K562 (cell line): ENCODE data around the gene ZDHHC5. TPM values are rescaled to one million over a fixed set of nuclear protein-coding genes. Genes with fewer than 3 reads are reported as not detected.

ENCODE experiments used
- ARID2 ChIP-seq: fragments of 450-650 bp; IDR thresholded peaks from 2 replicates; pipeline ENCODE4 v1.6.1; 2017; ENCODE audit warnings: antibody characterized with exemption, mild to moderate bottlenecking
- ARNT ChIP-seq, 2 experiments: fragments of 450-650 bp; IDR thresholded peaks; 2 replicates each; pipeline ENCODE4 v1.6.1; 2016; ENCODE audit warnings: mild to moderate bottlenecking in 1 of 2
- CBX8 ChIP-seq: fragments of 200-600 bp; sonication (generic); IDR thresholded peaks from 2 replicates; pipeline ENCODE4 v1.6.1; 2012; ENCODE audit warnings: borderline replicate concordance, mixed run types, low read depth, mild to moderate bottlenecking, moderate library complexity, mixed read lengths, low read length, control low read depth, inconsistent platforms; ENCODE audit not compliant: poor library complexity, severe bottlenecking; ENCODE audit errors: extremely low read depth
- COPS2 ChIP-seq: fragments of 450-650 bp; conservative IDR thresholded peaks from 2 replicates; pipeline ENCODE4 v1.6.1; 2016; ENCODE audit warnings: mild to moderate bottlenecking, moderate library complexity
- DACH1 ChIP-seq: fragments of 450-650 bp; IDR thresholded peaks from 2 replicates; pipeline ENCODE4 v1.6.1; 2018; ENCODE audit not compliant: partially characterized antibody
- ESRRA ChIP-seq: fragments of 450-650 bp; IDR thresholded peaks from 2 replicates; pipeline ENCODE4 v1.6.1; 2014; ENCODE audit warnings: low read depth, mild to moderate bottlenecking, moderate library complexity, borderline replicate concordance
- ESRRB ChIP-seq: fragments of 250-450 bp; sonication (Bioruptor Pico); IDR thresholded peaks from 2 replicates; pipeline ENCODE4 v1.5.0; 2020; ENCODE audit warnings: mild to moderate bottlenecking, moderate library complexity, borderline replicate concordance
- EZH2 ChIP-seq: IDR thresholded peaks from 2 replicates; pipeline ENCODE4 v1.6.1; 2012; ENCODE audit warnings: low read depth, mild to moderate bottlenecking, inconsistent platforms, low read length, borderline replicate concordance
- GTF2A2 ChIP-seq: IDR thresholded peaks from 2 replicates; pipeline ENCODE4 v1.6.1; 2016; ENCODE audit warnings: mild to moderate bottlenecking, missing genetic modification characterization, missing compliant biosample characterization
- HDAC6 ChIP-seq: IDR thresholded peaks from 2 replicates; pipeline ENCODE4 v1.6.1; 2012; ENCODE audit warnings: low read depth, mild to moderate bottlenecking, control low read depth, inconsistent platforms, low read length, moderate library complexity
- MECOM ChIP-seq: fragments of 250-450 bp; sonication (Bioruptor Pico); IDR thresholded peaks from 2 replicates; pipeline ENCODE4 v1.8.0; 2022; ENCODE audit warnings: inconsistent platforms
- NEUROD1 ChIP-seq: fragments of 150-350 bp; IDR thresholded peaks from 2 replicates; pipeline ENCODE4 v1.6.1; 2014; ENCODE audit warnings: borderline replicate concordance, low read length, low read depth; ENCODE audit not compliant: partially characterized antibody
- PHF8 ChIP-seq: fragments of 200-600 bp; sonication (generic); IDR thresholded peaks from 2 replicates; pipeline ENCODE4 v1.6.1; 2012; ENCODE audit warnings: mixed run types, mild to moderate bottlenecking, inconsistent platforms, low read length, moderate library complexity, borderline replicate concordance
- PTBP1 ChIP-seq: fragments of 200-400 bp; formaldehyde crosslinking; IDR thresholded peaks from 2 replicates; pipeline ENCODE4 v1.6.1; 2017; ENCODE audit warnings: low read depth, low read length
- RBFOX2 ChIP-seq: fragments of 200-400 bp; formaldehyde crosslinking; IDR thresholded peaks from 2 replicates; pipeline ENCODE4 v1.6.1; 2017; ENCODE audit warnings: low read depth, mild to moderate bottlenecking, low read length, moderate library complexity
- SMARCB1 ChIP-seq: IDR thresholded peaks from 2 replicates; pipeline ENCODE4 v1.6.1; 2011; ENCODE audit warnings: improper control_type of control experiment, low read depth; ENCODE audit not compliant: insufficient read length
- SMARCC2 ChIP-seq: fragments of 450-650 bp; IDR thresholded peaks from 2 replicates; pipeline ENCODE4 v1.6.1; 2017; ENCODE audit warnings: antibody characterized with exemption, moderate library complexity, mild to moderate bottlenecking, low read depth
- SREBF2 ChIP-seq: sonication (generic); formaldehyde crosslinking; IDR thresholded peaks from 2 replicates; pipeline ENCODE4 v1.4.0; 2020; ENCODE audit warnings: mild to moderate bottlenecking, missing genetic modification reagents
- TRIM28 ChIP-seq: fragments of 450-650 bp; IDR thresholded peaks from 2 replicates; pipeline ENCODE4 v1.6.1; 2017
- ZNF740 ChIP-seq, 3 experiments: fragments of 200-800 bp in 1 of 3; sonication (Bioruptor generic) in 1 of 3; sonication (generic) in 1 of 3; formaldehyde crosslinking in 1 of 3; IDR thresholded peaks; 2 replicates each; pipeline versions ENCODE4 v1.6.1 to v1.8.0; 2016 to 2022; ENCODE audit warnings: mild to moderate bottlenecking in 2 of 3, missing compliant biosample characterization in 2 of 3, missing genetic modification characterization in 2 of 3, missing genetic modification reagents in 1 of 3
- ZNF764 ChIP-seq: fragments of 250-450 bp; sonication (Bioruptor Pico); IDR thresholded peaks from 2 replicates; pipeline ENCODE4 v1.4.0; 2020; ENCODE audit warnings: low read depth, mild to moderate bottlenecking, moderate library complexity
- polyA plus RNA-seq, 8 experiments: library from polyadenylated mRNA; depleted of rRNA in 4 of 8; stranded (reverse) in 5 of 8; unstranded in 3 of 8; fragments of >200 nt; fragmentation: Nextera tagmentation in 2 of 8; fragmentation: Illumina TruSeq in 1 of 8; extraction: Ambion mirVana in 2 of 8; extraction: Trizol in 1 of 8; gene quantifications; 2 replicates each; pipeline versions ENCODE4 v1.2.1 to v1.2.3, GENCODE V29; 2011 to 2014; ENCODE audit warnings: inconsistent platforms in 1 of 8, missing spikeins in 1 of 8
- total RNA-seq, 7 experiments: library from RNA; depleted of rRNA in 6 of 7; stranded (reverse); fragments of >200 nt in 6 of 7; fragmentation: Illumina TruSeq in 2 of 7; extraction: Trizol in 2 of 7; gene quantifications; 2 replicates each; pipeline versions ENCODE4 v1.2.1 to v1.2.3, GENCODE V29; 2011 to 2021; ENCODE audit warnings: low replicate concordance in 1 of 7
- TF ChIP-seq, protein P1 (sequence below): fragments of 250-450 bp; sonication (Bioruptor Pico); IDR thresholded peaks from 2 replicates; pipeline ENCODE4 v1.9.0; 2021; ENCODE audit warnings: mild to moderate bottlenecking, inconsistent platforms
- TF ChIP-seq, protein P2 (sequence below): fragments of 250-450 bp; sonication (Bioruptor Pico); IDR thresholded peaks from 2 replicates; pipeline ENCODE4 v1.5.1; 2021; ENCODE audit warnings: mild to moderate bottlenecking

ZDHHC5 gene
- total and polyA plus RNA-seq, 9 of the 15 experiments (the other 6 are each of a cell fraction or from before 2014, with no cell fraction given), result 3.8 to 64.2 (median 35.9) TPM

DNA sequence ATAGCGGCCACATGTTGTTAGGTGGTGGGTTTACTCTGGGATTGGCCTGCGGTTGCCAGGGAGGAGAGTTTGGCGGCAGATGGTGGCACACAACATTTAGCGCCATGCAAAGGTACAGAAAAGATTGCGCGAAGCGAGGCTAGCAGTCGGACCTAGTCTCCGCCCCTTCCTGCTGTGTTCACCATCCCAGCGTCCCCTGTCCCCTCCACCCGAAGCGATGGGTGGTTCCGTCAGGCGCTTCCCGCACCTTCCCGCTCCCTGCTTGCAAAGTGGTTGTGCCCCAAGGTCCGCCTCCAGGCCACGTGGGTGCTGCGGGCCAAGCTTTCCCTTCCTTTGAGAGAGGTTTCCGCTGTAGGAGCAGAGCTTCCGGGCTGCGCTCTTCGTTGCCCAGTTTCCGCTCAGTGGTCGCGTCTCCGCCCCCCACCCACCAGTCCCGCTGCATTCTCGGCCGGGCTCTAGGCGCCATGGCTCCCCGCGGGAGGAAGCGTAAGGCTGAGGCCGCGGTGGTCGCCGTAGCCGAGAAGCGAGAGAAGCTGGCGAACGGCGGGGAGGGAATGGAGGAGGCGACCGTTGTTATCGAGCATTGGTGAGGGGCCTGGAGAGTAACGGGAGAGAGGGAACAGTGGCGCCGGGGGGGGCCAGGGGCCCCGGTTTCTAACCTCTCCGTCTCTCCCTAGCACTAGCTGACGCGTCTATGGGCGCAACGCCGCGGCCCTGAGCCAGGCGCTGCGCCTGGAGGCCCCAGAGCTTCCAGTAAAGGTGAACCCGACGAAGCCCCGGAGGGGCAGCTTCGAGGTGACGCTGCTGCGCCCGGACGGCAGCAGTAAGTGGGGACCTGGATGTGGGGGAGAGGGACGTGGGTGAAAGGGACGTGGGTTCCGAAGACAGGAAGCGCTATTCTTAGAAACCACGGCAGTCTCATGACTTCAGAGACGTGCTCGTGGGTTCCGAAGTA lies 73.5 kb downstream of the ZDHHC5 start, which contains the start of gene SELENOH (continued):
- peak; percentile 95 for TF ChIP-seq NEUROD1
- TF ChIP-seq ZNF740 (CRISPR knock-in tag; IDR thresholded peaks at IDR 0.05), result peak; percentile 78
- no peak for TF ChIP-seq ZNF740 (tag; IDR thresholded peaks at IDR 0.05)
- no peak for TF ChIP-seq PTBP1
- peak; percentile 98; the same call in 1 of the 2 replicates for TF ChIP-seq PHF8
- TF ChIP-seq CBX8, result no peak
- TF ChIP-seq ESRRB, result no peak
- peak; percentile 63 to 76; a peak in 2 of 4 replicates for TF ChIP-seq ARNT (IDR thresholded peaks at IDR 0.05)
- no peak for TF ChIP-seq MECOM (CRISPR knock-in tag)
- peak; percentile 99 for TF ChIP-seq RBFOX2
- no peak for TF ChIP-seq SREBF2
- TF ChIP-seq, protein P1, sequence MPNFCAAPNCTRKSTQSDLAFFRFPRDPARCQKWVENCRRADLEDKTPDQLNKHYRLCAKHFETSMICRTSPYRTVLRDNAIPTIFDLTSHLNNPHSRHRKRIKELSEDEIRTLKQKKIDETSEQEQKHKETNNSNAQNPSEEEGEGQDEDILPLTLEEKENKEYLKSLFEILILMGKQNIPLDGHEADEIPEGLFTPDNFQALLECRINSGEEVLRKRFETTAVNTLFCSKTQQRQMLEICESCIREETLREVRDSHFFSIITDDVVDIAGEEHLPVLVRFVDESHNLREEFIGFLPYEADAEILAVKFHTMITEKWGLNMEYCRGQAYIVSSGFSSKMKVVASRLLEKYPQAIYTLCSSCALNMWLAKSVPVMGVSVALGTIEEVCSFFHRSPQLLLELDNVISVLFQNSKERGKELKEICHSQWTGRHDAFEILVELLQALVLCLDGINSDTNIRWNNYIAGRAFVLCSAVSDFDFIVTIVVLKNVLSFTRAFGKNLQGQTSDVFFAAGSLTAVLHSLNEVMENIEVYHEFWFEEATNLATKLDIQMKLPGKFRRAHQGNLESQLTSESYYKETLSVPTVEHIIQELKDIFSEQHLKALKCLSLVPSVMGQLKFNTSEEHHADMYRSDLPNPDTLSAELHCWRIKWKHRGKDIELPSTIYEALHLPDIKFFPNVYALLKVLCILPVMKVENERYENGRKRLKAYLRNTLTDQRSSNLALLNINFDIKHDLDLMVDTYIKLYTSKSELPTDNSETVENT (CRISPR knock-in tag), result peak; percentile 57; the same call in 1 of the 2 replicates
- TF ChIP-seq GTF2A2, result no peak
- TF ChIP-seq HDAC6, result no peak
- no peak for TF ChIP-seq ARID2
- peak; percentile 91 for TF ChIP-seq TRIM28
- no peak for TF ChIP-seq SMARCB1
- no peak for TF ChIP-seq EZH2
- TF ChIP-seq ESRRA, result peak; percentile 90
- TF ChIP-seq, protein P2, sequence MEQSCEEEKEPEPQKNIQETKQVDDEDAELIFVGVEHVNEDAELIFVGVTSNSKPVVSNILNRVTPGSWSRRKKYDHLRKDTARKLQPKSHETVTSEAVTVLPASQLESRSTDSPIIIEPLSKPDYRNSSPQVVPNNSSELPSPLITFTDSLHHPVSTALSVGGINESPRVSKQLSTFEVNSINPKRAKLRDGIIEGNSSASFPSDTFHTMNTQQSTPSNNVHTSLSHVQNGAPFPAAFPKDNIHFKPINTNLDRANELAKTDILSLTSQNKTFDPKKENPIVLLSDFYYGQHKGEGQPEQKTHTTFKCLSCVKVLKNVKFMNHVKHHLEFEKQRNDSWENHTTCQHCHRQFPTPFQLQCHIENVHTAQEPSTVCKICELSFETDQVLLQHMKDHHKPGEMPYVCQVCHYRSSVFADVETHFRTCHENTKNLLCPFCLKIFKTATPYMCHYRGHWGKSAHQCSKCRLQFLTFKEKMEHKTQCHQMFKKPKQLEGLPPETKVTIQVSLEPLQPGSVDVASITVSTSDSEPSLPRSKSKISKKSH, result no peak
- no peak for TF ChIP-seq DACH1
- TF ChIP-seq COPS2, result no peak
- TF ChIP-seq ZNF764 (CRISPR knock-in tag), result no peak
- no peak for TF ChIP-seq SMARCC2
